Neural progenitor cell (in vitro differentiated cells): ENCODE data around the gene CLASRP.

Source experiments
- CTCF ChIP-seq: fragments of 200-600 bp; sonication (generic); IDR thresholded peaks from 2 replicates; pipeline ENCODE4 v1.5.1; 2017; ENCODE audit warnings: antibody characterized with exemption, mild to moderate bottlenecking
- EZH2 ChIP-seq: fragments of 200-600 bp; sonication (generic); IDR thresholded peaks from 2 replicates; pipeline ENCODE4 v1.6.1; 2017; ENCODE audit warnings: antibody characterized with exemption, mild to moderate bottlenecking, moderate library complexity
- EZH2phosphoT487 ChIP-seq: fragments of 200-600 bp; sonication (generic); IDR thresholded peaks from 2 replicates; pipeline ENCODE4 v1.6.1; 2017; ENCODE audit warnings: antibody characterized with exemption

GRCh38 chr19:45023048-45023447 is 15.8 kb upstream of the CLASRP start:
- TF ChIP-seq CTCF = no peak
- no peak for TF ChIP-seq EZH2
- no peak for TF ChIP-seq EZH2phosphoT487
